ENCODE data around the gene TTC32. TPM values are rescaled to one million over a fixed set of nuclear protein-coding genes. Genes with fewer than 3 reads are reported as not detected.

Gene TTC32
- total and polyA plus RNA-seq, 2 donors (not counting 3 experiments of a cell fraction or from before 2014, with no cell fraction given), result 8.8 to 9.4 TPM

DNA sequence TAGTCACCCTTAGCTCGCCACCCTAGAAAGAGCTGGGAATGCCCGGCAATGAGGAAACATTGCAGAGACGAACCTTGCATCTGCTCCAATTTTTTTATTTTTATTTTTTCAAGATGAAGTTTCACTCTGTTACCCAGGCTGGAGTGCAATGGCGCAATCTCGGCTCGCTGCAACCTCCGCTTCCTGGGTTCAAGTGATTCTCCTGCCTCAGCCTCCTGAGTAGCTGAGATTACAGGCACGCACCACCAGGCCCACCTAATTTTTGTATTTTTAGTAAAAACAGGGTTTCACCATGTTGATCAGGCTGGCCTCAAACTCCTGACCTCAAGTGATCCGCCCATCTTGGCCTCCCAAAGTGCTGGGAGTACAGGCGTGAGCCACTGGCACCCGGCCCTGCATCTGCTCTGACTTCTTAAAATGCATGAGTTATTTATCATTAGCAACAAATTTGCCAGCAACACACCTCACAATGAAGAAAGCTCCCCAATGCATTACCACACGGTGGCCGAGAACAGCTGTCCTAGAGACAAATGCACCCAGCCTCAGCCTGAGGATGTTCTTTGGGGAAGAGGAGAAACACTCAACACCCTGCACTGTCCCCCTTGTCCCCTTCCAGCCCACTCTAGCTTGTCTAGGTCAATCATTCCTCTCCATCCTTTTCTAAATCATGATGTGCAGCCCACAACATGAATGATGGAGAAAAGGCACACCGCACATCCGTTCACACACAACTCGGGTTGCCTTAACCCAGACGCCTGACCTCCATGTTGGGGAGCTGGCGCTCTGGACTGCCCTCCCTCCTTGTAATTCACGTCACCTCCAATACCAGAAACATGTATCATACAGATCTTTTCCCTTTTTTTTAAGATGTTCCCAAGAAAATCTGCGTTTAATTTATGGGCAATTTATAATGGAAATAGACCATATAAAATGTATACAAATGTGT is 46.9 kb downstream of the TTC32 start:
- H3K27ac ChIP-seq (ENCODE audit: insufficient read depth, low read depth, low read length), result no peak overlapping the region
- no peaks in the 10 kb centered on the region for H3K36me3 ChIP-seq (ENCODE audit: control insufficient read depth in 2 of 2, extremely low read depth in 1 of 2, insufficient read depth in 2 of 2, low read length in 2 of 2)
- no peaks in the 10 kb centered on the region for H3K9me1 ChIP-seq (replicated peaks; ENCODE audit: control insufficient read depth, extremely low read depth, insufficient read depth, low read length)
- H4K20me1 ChIP-seq (replicated peaks; ENCODE audit: control insufficient read depth, extremely low read depth, insufficient read depth, low read length), result no peaks in the 10 kb centered on the region
- no peak overlapping the region for H3K9ac ChIP-seq (replicated peaks; ENCODE audit: extremely low read depth, insufficient read depth, low read length)
- ChIA-PET CTCF (interaction anchor here (1.7 to 2.3 kb wide), 2 partner anchors 8 to 11 kb away, joined by 3 to 9 read pairs; no protein-coding TSS in a partner anchor), POLR2A (no interaction called here)
- no peak for DNase-seq (ENCODE audit: low read depth, low spot score)
- intact Hi-C loops (cut with micrococcal nuclease) (no loop called here), dilution Hi-C loops (cut with MboI; ENCODE audit: extremely low pct_ligation_motif_present, low sequenced_read_pairs) (no loop called here)
- H3K27me3 ChIP-seq (ENCODE audit: control insufficient read depth in 2 of 2, insufficient read depth in 2 of 2, low read length in 2 of 2), result peaks cover 0 to 1% of the 10 kb centered on the region in 2 experiments
- no peak overlapping the region for H2AFZ ChIP-seq (ENCODE audit: low read depth, low read length)
- no TSS peak for BruUV-seq (replicated peaks)
- H3K9me3 ChIP-seq (replicated peaks; ENCODE audit: control insufficient read depth, insufficient read depth, low read length), result no peaks in the 10 kb centered on the region
- H3K4me1 ChIP-seq (ENCODE audit: control insufficient read depth, extremely low read depth, insufficient read depth, low read length), result no peaks in the 10 kb centered on the region
- TF ChIP-seq POLR2AphosphoS5 (IDR thresholded peaks at IDR 0.05; ENCODE audit: insufficient read depth, low read depth, low read length), result no peak
- TF ChIP-seq FOS (IDR thresholded peaks at IDR 0.05; ENCODE audit: borderline replicate concordance, insufficient read depth, low read length), result no peak
- TF ChIP-seq MYC (IDR thresholded peaks at IDR 0.05; ENCODE audit: low read depth, low read length), result no peak
- TF ChIP-seq GATA2 (IDR thresholded peaks at IDR 0.05; ENCODE audit: insufficient read depth, insufficient read length, low read depth, low read length), result no peak
- TF ChIP-seq POLR2A (IDR thresholded peaks at IDR 0.05; ENCODE audit: low read depth, low read length), result no peak
- no peak for TF ChIP-seq JUN (IDR thresholded peaks at IDR 0.05; ENCODE audit: borderline replicate concordance, insufficient read depth, insufficient read length, low read depth)
- TF ChIP-seq, protein P1, sequence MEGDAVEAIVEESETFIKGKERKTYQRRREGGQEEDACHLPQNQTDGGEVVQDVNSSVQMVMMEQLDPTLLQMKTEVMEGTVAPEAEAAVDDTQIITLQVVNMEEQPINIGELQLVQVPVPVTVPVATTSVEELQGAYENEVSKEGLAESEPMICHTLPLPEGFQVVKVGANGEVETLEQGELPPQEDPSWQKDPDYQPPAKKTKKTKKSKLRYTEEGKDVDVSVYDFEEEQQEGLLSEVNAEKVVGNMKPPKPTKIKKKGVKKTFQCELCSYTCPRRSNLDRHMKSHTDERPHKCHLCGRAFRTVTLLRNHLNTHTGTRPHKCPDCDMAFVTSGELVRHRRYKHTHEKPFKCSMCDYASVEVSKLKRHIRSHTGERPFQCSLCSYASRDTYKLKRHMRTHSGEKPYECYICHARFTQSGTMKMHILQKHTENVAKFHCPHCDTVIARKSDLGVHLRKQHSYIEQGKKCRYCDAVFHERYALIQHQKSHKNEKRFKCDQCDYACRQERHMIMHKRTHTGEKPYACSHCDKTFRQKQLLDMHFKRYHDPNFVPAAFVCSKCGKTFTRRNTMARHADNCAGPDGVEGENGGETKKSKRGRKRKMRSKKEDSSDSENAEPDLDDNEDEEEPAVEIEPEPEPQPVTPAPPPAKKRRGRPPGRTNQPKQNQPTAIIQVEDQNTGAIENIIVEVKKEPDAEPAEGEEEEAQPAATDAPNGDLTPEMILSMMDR (IDR thresholded peaks at IDR 0.05; ENCODE audit: extremely low read depth in 1 of 2, insufficient read depth in 1 of 2, low read depth in 1 of 2, low read length in 2 of 2), result no peak
- TF ChIP-seq, protein P2, sequence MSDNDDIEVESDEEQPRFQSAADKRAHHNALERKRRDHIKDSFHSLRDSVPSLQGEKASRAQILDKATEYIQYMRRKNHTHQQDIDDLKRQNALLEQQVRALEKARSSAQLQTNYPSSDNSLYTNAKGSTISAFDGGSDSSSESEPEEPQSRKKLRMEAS (IDR thresholded peaks at IDR 0.05; ENCODE audit: insufficient read depth, insufficient read length), result no peak
- TF ChIP-seq EZH2 (IDR thresholded peaks at IDR 0.05; ENCODE audit: borderline replicate concordance, low read depth, low read length, severe bottlenecking), result no peak
- no peak overlapping the region for H3K4me3 ChIP-seq (replicated peaks in 1 of 3; ENCODE audit: insufficient read depth in 1 of 3, low read depth in 1 of 3, low read length in 3 of 3)
- no peaks in the 10 kb centered on the region for H3K79me2 ChIP-seq (ENCODE audit: control insufficient read depth, insufficient read depth, low read length)
- no peak overlapping the region for H3K4me2 ChIP-seq (ENCODE audit: insufficient read depth, low read length)
- FAIRE-seq, result no peak

Measured in endothelial cell of umbilical vein (primary cell).